Measurements from ENCODE around the gene FGFBP3.

Gene FGFBP3

GRCh38 chr10:91885362-91886079 is 23.8 kb downstream of the FGFBP3 start:
- no peaks in the 10 kb centered on the region for H4K20me1 ChIP-seq (ENCODE audit: insufficient read depth, low read length)
- no peaks in the 10 kb centered on the region for H3K79me2 ChIP-seq (ENCODE audit: low read length)
- no peak for TF ChIP-seq CTCF (IDR thresholded peaks at IDR 0.05; ENCODE audit: low read depth, low read length)
- TF ChIP-seq EZH2phosphoT487 (IDR thresholded peaks at IDR 0.05; ENCODE audit: low read depth): no peak
- no peak overlapping the region for H2AFZ ChIP-seq (ENCODE audit: low read depth, low read length)
- H3K4me3 ChIP-seq (ENCODE audit: low read length): no peak overlapping the region
- no peak overlapping the region for H3K9ac ChIP-seq (ENCODE audit: low read length)
- H3K4me1 ChIP-seq (ENCODE audit: low read length): no peaks in the 10 kb centered on the region
- no peaks in the 10 kb centered on the region for H3K27me3 ChIP-seq (ENCODE audit: low read depth, low read length)
- no peaks in the 10 kb centered on the region for H3K9me3 ChIP-seq (ENCODE audit: insufficient read depth, low read length)
- H3K27ac ChIP-seq (ENCODE audit: low read length): no peak overlapping the region
- no peak overlapping the region for H3K4me2 ChIP-seq (ENCODE audit: low read length)
- no peaks in the 10 kb centered on the region for H3K36me3 ChIP-seq (replicated peaks; ENCODE audit: low read depth, low read length)

- Histone ChIP-seq H3K27me3 (ENCODE audit: low read depth, low read length) (no peaks in the 10 kb centered on the region), H3K4me2 (ENCODE audit: low read length) (no peak overlapping the region; the same call in 1 of the 2 replicates), H3K36me3 (replicated peaks; ENCODE audit: low read depth, low read length) (no peaks in the 10 kb centered on the region), H3K27ac (ENCODE audit: low read length) (no peak overlapping the region), H2AFZ (ENCODE audit: low read depth, low read length) (no peak overlapping the region), H3K9ac (ENCODE audit: low read length) (no peak overlapping the region), H4K20me1 (ENCODE audit: insufficient read depth, low read length) (no peaks in the 10 kb centered on the region), H3K4me3 (ENCODE audit: low read length) (no peak overlapping the region), H3K79me2 (ENCODE audit: low read length) (no peaks in the 10 kb centered on the region), H3K9me3 (ENCODE audit: insufficient read depth, low read length) (no peaks in the 10 kb centered on the region), H3K4me1 (ENCODE audit: low read length) (no peaks in the 10 kb centered on the region)
- no peak for TF ChIP-seq CTCF (IDR thresholded peaks at IDR 0.05; ENCODE audit: low read depth, low read length)
- TF ChIP-seq EZH2phosphoT487 (IDR thresholded peaks at IDR 0.05; ENCODE audit: low read depth): no peak
Measured at GRCh38 chr10:91884536-91884935, 24.8 kb downstream of the FGFBP3 start.

- TF ChIP-seq CTCF (IDR thresholded peaks at IDR 0.05; ENCODE audit: low read depth, low read length) (no peak), EZH2phosphoT487 (IDR thresholded peaks at IDR 0.05; ENCODE audit: low read depth) (no peak)
- peak overlapping the region; percentile 26; the same call in 1 of the 2 replicates for H3K9ac ChIP-seq (ENCODE audit: low read length)
- H3K27me3 ChIP-seq (ENCODE audit: low read depth, low read length): no peaks in the 10 kb centered on the region
- no peaks in the 10 kb centered on the region for H3K4me1 ChIP-seq (ENCODE audit: low read length)
- H3K79me2 ChIP-seq (ENCODE audit: low read length): no peaks in the 10 kb centered on the region
- H3K9me3 ChIP-seq (ENCODE audit: insufficient read depth, low read length): no peaks in the 10 kb centered on the region
- no peak overlapping the region for H3K27ac ChIP-seq (ENCODE audit: low read length)
- peak overlapping the region; percentile 73 for H3K4me3 ChIP-seq (ENCODE audit: low read length)
- H2AFZ ChIP-seq (ENCODE audit: low read depth, low read length): peak overlapping the region; percentile 86
- peak overlapping the region; percentile 80 for H3K4me2 ChIP-seq (ENCODE audit: low read length)
- no peaks in the 10 kb centered on the region for H4K20me1 ChIP-seq (ENCODE audit: insufficient read depth, low read length)
- H3K36me3 ChIP-seq (replicated peaks; ENCODE audit: low read depth, low read length): no peaks in the 10 kb centered on the region
Measured at GRCh38 chr10:91883549-91884444, 25.5 kb downstream of the FGFBP3 start.

- H3K27ac ChIP-seq (ENCODE audit: low read length): no peak overlapping the region
- TF ChIP-seq EZH2phosphoT487 (IDR thresholded peaks at IDR 0.05; ENCODE audit: low read depth) (no peak), CTCF (IDR thresholded peaks at IDR 0.05; ENCODE audit: low read depth, low read length) (no peak)
- no peak overlapping the region for H3K4me2 ChIP-seq (ENCODE audit: low read length)
Measured at GRCh38 chr10:91880310-91880709, 29.0 kb downstream of the FGFBP3 start.

More at GRCh38 chr10:91880310-91880709, 29.0 kb downstream of the FGFBP3 start:
- Histone ChIP-seq H3K9ac (ENCODE audit: low read length) (no peak overlapping the region), H3K4me1 (ENCODE audit: low read length) (no peaks in the 10 kb centered on the region), H3K9me3 (ENCODE audit: insufficient read depth, low read length) (no peaks in the 10 kb centered on the region), H3K79me2 (ENCODE audit: low read length) (no peaks in the 10 kb centered on the region), H3K4me3 (ENCODE audit: low read length) (no peak overlapping the region), H3K27me3 (ENCODE audit: low read depth, low read length) (no peaks in the 10 kb centered on the region), H4K20me1 (ENCODE audit: insufficient read depth, low read length) (no peaks in the 10 kb centered on the region), H3K36me3 (replicated peaks; ENCODE audit: low read depth, low read length) (no peaks in the 10 kb centered on the region), H2AFZ (ENCODE audit: low read depth, low read length) (no peak overlapping the region)

All from OCI-LY3 (cell line).